Lower lobe of right lung (tissue), 2 donors: ENCODE results near the gene SFI1. TPM values are rescaled to one million over a fixed set of nuclear protein-coding genes. Genes with fewer than 3 reads are reported as not detected.

Source experiments
- ATAC-seq, 2 donors: fragments of 200-7000 bp; cut with Tn5 transposase; one replicate each; pipeline ENCODE4 v1.9.1; 2020 to 2022; ENCODE audit warnings: mild to moderate bottlenecking in 2 of 2, moderate library complexity in 2 of 2
- DNase-seq: peaks from one replicate; pipeline ENCODE4 v3.0.0-alpha.2; 2020
- H3K27ac ChIP-seq: fragments of 200-600 bp; one replicate; pipeline ENCODE4 v1.8.0; 2022
- H3K27me3 ChIP-seq: fragments of 200-600 bp; one replicate; pipeline ENCODE4 v1.8.0; 2022; ENCODE audit warnings: low read depth
- H3K36me3 ChIP-seq: fragments of 200-600 bp; one replicate; pipeline ENCODE4 v1.8.0; 2022; ENCODE audit warnings: mild to moderate bottlenecking
- H3K4me1 ChIP-seq: fragments of 200-600 bp; one replicate; pipeline ENCODE4 v1.8.0; 2022
- H3K4me3 ChIP-seq: fragments of 200-600 bp; one replicate; pipeline ENCODE4 v1.8.0; 2022; ENCODE audit warnings: mild to moderate bottlenecking
- H3K9me3 ChIP-seq: fragments of 200-600 bp; one replicate; pipeline ENCODE4 v1.8.0; 2022
- intact Hi-C: fragments of 100-400 bp; cut with DNase I; formaldehyde crosslinking; loops from one replicate; pipeline ENCODE4 v1.11.0; 2022
- long read RNA-seq: library from polyadenylated mRNA; unstranded; transcript quantifications from one replicate; pipeline ENCODE4 v2.0.0, GENCODE V29; 2021
- total RNA-seq: library from RNA; stranded (reverse); fragmentation: NEBNext Ultra II Directional; extraction: Animal tissue kit (Norgen Biotek cat#: 25700); gene quantifications from one replicate; pipeline ENCODE4 v1.2.1, GENCODE V29; 2021
- TF ChIP-seq, protein P1 (sequence below): fragments of 200-600 bp; IDR thresholded peaks from one replicate; pipeline ENCODE4 v1.8.0; 2022; ENCODE audit warnings: antibody characterized with exemption, mild to moderate bottlenecking
- donor health status: DM: no; HTN: yes; CAD: no; lungs with severe emphysema.

The SFI1 gene
- total RNA-seq, result 37.5 TPM
- long read RNA-seq, full-length matches to known transcripts, result 4 of 38 reads
- long read RNA-seq, partial matches to known transcripts, result 9 of 38 reads
- long read RNA-seq, other reads (novel, unspliced or antisense), result 25 of 38 reads

DNA sequence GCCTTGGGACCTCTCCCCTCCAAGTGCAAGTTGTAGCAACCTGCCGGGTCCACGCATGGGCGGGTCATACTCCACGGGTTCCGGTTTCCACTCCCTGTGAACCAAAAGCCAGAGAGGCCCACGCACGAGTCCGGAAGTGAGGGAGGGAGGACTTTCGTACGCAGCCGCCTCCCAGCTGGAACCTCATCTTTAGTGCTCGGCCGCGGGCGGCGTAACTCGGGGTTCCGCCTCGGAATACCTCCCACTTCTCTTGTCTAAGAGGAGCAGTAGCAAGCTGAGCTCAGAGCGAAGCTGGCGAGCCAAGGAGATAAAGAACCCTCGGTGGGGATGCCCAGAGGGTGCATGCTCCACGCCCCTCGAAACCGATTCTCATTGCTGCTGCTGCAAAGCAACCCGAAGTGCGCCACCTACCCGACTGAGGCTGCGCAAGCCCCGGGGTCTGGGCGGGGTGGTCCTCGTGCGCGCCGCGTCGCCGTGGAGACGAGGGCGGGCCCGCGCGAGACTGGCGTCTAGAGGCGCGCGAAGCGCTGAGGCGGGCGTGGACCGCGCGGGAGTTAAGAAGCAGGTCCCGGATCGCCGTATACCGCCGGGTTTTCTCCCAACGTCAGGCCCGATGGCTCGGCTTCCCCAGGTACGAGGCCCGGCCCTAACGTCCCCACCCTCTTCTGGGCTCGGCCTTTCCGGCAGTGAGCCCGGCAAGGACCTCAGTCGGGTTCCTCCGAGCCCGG, at the start of gene SFI1:
SFI1 (plus strand) TSS at position 530 of the 728 bp plus-strand sequence. CDS start 11,749 bp downstream, outside the sequence.
- peak; percentile 99 for ATAC-seq
- no peaks in the 10 kb centered on the region for H3K27me3 ChIP-seq
- no peaks in the 10 kb centered on the region for H3K36me3 ChIP-seq
- H3K4me1 ChIP-seq, result peaks cover 23% of the 10 kb centered on the region
- DNase-seq, result peak; percentile 95
- intact Hi-C loops, result no loop called here
- peak within 1 kb of the TSS; percentile 82 for H3K27ac ChIP-seq
- H3K9me3 ChIP-seq, result no peaks in the 10 kb centered on the region
- H3K4me3 ChIP-seq, result peak within 1 kb of the TSS; percentile 89
- TF ChIP-seq, protein P1, sequence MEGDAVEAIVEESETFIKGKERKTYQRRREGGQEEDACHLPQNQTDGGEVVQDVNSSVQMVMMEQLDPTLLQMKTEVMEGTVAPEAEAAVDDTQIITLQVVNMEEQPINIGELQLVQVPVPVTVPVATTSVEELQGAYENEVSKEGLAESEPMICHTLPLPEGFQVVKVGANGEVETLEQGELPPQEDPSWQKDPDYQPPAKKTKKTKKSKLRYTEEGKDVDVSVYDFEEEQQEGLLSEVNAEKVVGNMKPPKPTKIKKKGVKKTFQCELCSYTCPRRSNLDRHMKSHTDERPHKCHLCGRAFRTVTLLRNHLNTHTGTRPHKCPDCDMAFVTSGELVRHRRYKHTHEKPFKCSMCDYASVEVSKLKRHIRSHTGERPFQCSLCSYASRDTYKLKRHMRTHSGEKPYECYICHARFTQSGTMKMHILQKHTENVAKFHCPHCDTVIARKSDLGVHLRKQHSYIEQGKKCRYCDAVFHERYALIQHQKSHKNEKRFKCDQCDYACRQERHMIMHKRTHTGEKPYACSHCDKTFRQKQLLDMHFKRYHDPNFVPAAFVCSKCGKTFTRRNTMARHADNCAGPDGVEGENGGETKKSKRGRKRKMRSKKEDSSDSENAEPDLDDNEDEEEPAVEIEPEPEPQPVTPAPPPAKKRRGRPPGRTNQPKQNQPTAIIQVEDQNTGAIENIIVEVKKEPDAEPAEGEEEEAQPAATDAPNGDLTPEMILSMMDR, result peak; percentile 51

DNA sequence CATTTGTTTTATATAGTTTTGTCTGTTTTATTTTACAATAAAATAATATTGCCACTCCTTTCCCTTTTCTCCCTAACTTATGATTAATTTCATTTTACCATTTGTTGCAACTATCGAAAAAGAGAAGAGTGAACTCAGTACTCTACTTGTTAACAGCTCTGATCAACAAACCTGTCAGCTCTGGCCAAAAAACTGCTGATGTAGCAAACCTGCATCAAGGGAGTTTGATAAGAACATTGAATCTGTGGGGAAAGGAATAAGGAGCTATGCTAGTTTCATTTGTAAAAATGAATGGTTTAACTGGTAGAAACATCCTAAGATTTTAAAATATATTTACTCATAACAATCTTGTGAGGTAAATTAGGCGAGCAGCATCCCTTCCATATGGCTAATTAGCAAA, 49.6 kb upstream of the SFI1 start:
- intact Hi-C loops, result no loop called here
- Histone ChIP-seq H3K4me1 (no peaks in the 10 kb centered on the region), H3K27me3 (no peaks in the 10 kb centered on the region), H3K36me3 (peaks cover 84% of the 10 kb centered on the region), H3K9me3 (no peaks in the 10 kb centered on the region), H3K27ac (no peak overlapping the region), H3K4me3 (no peak overlapping the region)
- DNase-seq (no peak), ATAC-seq (no peak)
- TF ChIP-seq, protein P1, result no peak

DNA sequence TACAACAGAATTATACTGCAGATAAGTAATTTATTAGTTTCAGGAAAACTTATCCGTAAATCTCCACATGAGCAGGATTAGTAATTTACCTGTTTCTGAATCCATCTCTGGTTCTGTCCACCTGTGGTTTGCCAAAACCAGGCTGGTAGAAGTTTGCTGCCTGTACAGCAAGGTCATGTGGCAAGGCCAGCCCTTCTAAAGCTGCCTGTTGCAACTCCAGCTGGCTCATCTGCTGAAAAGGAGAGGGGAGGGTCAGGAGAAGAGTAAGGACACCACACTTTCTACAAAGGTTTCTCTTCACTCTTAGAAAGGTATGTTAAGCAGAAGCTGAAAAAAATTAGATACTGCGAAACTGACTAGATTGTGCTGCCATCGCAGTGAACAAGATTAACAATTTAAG, 49.0 kb upstream of the SFI1 start:
- H3K36me3 ChIP-seq, result peaks cover 81% of the 10 kb centered on the region
- TF ChIP-seq, protein P1, result no peak
- H3K4me1 ChIP-seq, result no peaks in the 10 kb centered on the region
- intact Hi-C loops, result no loop called here
- ATAC-seq (no peak), DNase-seq (no peak)
- H3K27me3 ChIP-seq, result no peaks in the 10 kb centered on the region
- no peaks in the 10 kb centered on the region for H3K9me3 ChIP-seq
- H3K27ac ChIP-seq, result no peak overlapping the region
- H3K4me3 ChIP-seq, result no peak overlapping the region

- H3K4me3 ChIP-seq, result no peak overlapping the region
- DNase-seq, result no peak
- intact Hi-C loops, result no loop called here
- peak in 1 of 2 donors; percentile 29 for ATAC-seq
- H3K27ac ChIP-seq, result no peak overlapping the region
- H3K27me3 ChIP-seq, result no peaks in the 10 kb centered on the region
- TF ChIP-seq, protein P1, result no peak
- H3K36me3 ChIP-seq, result peaks cover 81% of the 10 kb centered on the region
- no peaks in the 10 kb centered on the region for H3K4me1 ChIP-seq
- H3K9me3 ChIP-seq, result no peaks in the 10 kb centered on the region
Measured at GRCh38 chr22:31448382-31448781, 48.0 kb upstream of the SFI1 start.

DNA sequence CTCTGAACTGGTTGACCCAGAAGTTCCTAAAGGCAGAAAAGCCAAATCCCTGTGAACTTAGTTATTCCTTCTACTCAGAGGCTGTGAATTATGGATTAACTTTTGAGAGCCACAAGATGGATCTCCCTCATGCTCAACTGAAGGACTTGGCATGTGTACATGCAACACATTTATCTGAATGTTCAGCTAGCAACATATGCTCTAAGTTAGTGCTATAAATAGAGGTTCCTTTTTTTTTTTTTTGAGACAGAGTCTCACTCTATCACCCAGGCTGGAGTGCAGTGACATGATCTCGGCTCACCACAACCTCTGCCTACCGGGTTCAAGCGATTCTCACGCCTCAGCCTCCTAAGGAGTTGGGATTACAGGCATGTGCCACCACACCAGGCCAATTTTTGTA, 46.8 kb upstream of the SFI1 start:
- intact Hi-C loops, result no loop called here
- DNase-seq (no peak), ATAC-seq (no peak)
- TF ChIP-seq, protein P1, result no peak
- H3K27ac ChIP-seq, result no peak overlapping the region
- peaks cover 81% of the 10 kb centered on the region for H3K36me3 ChIP-seq
- no peaks in the 10 kb centered on the region for H3K9me3 ChIP-seq
- no peaks in the 10 kb centered on the region for H3K4me1 ChIP-seq
- H3K4me3 ChIP-seq, result no peak overlapping the region
- no peaks in the 10 kb centered on the region for H3K27me3 ChIP-seq
